Measurements from ENCODE around the gene ASIC1.

ASIC1 gene

GRCh38 chr12:50058743-50059312 is 1.4 kb downstream of the ASIC1 start:
- DNase-seq (ENCODE audit: low spot score), result no peak
- TF ChIP-seq, protein P1, sequence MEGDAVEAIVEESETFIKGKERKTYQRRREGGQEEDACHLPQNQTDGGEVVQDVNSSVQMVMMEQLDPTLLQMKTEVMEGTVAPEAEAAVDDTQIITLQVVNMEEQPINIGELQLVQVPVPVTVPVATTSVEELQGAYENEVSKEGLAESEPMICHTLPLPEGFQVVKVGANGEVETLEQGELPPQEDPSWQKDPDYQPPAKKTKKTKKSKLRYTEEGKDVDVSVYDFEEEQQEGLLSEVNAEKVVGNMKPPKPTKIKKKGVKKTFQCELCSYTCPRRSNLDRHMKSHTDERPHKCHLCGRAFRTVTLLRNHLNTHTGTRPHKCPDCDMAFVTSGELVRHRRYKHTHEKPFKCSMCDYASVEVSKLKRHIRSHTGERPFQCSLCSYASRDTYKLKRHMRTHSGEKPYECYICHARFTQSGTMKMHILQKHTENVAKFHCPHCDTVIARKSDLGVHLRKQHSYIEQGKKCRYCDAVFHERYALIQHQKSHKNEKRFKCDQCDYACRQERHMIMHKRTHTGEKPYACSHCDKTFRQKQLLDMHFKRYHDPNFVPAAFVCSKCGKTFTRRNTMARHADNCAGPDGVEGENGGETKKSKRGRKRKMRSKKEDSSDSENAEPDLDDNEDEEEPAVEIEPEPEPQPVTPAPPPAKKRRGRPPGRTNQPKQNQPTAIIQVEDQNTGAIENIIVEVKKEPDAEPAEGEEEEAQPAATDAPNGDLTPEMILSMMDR (IDR thresholded peaks at IDR 0.05; ENCODE audit: borderline replicate concordance, control extremely low read depth, extremely low read depth, insufficient read depth, missing control alignments), result no peak
- in situ Hi-C loops (cut with MboI; ENCODE audit: low sequenced_read_pairs, unreplicated experiment), result loop anchor here (10.0 kb wide), 1 partner anchor 84 kb away; the partner anchor contains the start of gene AQP6

DNA sequence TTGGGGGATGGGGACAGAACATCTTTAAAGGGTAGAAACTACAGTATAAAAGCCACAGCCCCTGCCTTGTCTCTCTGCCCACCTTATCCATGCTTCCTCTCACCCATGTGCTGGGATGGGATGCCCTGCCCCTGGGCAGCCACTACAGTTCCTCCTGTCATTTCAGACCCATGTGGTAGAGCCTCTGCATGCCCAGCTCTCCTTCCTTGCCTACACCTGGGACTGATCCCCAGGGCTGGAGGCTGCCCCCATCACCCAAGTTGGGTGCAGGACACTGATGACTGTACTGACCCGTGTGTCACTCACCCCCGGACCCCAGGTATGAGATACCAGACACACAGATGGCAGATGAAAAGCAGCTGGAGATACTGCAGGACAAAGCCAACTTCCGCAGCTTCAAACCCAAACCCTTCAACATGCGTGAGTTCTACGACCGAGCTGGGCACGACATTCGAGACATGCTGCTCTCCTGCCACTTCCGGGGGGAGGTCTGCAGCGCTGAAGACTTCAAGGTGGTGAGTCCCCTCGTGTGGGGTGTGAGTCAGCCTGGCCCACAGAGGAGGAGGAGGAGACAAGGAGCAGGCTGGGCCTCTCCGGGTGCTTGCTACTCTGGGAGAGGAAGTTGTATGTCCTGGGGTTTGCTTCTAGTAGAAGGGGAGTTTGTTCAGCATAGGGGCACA is 2.2 kb downstream of the ASIC1 start:
- TF ChIP-seq, protein P1 (IDR thresholded peaks at IDR 0.05; ENCODE audit: borderline replicate concordance, control extremely low read depth, extremely low read depth, insufficient read depth, missing control alignments), result no peak
- no peak for DNase-seq (ENCODE audit: low spot score)
- in situ Hi-C loops (cut with MboI; ENCODE audit: low sequenced_read_pairs, unreplicated experiment), result loop anchor here (10.0 kb wide), 1 partner anchor 85 kb away; the partner anchor contains the start of gene AQP6

GRCh38 chr12:50060120-50060468 is 2.7 kb downstream of the ASIC1 start:
- DNase-seq (ENCODE audit: low spot score), result no peak
- in situ Hi-C loops (cut with MboI; ENCODE audit: low sequenced_read_pairs, unreplicated experiment), result no loop called here
- TF ChIP-seq, protein P1 (IDR thresholded peaks at IDR 0.05; ENCODE audit: borderline replicate concordance, control extremely low read depth, extremely low read depth, insufficient read depth, missing control alignments), result no peak

DNA sequence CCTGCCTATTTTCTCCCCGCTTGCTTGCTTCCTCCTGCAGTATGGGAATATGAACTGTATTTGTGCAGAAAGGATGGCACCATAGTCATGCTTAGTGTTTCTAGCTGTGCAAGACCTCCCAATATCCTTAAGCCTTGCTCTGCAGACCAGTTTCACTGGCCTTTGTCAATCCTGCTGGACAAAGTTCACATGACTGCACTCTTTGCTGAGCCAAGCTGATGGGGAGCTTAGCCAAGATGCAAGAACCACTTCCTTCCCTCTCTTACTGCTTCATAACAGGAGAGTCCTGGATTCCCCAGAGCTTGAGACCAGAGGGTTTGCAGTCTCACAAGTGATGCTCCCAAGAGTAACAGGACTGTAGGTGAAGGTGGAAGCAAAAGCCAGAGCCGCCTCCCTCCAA is 3.8 kb downstream of the ASIC1 start:
- no peak for DNase-seq (ENCODE audit: low spot score)
- in situ Hi-C loops (cut with MboI; ENCODE audit: low sequenced_read_pairs, unreplicated experiment), result no loop called here
- TF ChIP-seq, protein P1 (IDR thresholded peaks at IDR 0.05; ENCODE audit: borderline replicate concordance, control extremely low read depth, extremely low read depth, insufficient read depth, missing control alignments), result no peak

DNA sequence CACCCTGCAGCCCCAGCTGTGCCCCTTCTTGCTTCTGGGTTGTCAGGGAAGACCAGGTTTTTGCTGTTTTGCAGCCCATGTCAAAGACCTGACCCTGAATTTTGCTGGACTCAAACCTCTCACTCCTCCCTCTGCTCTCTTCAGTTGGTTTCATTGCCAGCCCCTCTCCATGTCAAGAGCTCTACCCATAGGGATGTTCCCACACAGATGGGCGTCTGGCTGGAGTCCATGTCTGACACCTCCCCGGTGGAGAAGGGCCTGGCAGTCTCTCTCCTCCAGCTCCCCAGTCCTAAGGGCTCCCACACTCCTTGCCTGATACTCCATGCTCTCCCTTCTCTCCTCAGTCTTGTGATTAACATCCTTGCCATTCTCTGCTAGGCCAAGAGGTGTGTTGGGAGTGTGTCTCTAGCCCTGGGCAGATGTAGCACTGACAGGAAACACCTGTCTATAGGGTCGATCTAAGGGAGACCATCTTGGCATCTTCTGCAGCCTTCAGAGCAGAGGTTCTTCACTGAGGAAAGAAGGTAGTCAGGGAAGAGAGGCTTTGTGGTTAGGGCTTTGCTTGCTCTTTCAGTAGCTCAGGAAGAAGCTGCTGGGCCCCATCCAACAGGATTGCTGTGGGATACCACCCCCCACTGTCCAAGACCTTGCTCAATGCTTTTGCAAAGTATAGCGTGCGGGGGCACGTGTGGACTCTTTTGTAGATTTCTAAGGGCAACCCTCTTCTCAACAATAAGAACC is 4.7 kb downstream of the ASIC1 start:
- DNase-seq (ENCODE audit: low spot score), result no peak
- TF ChIP-seq, protein P1 (IDR thresholded peaks at IDR 0.05; ENCODE audit: borderline replicate concordance, control extremely low read depth, extremely low read depth, insufficient read depth, missing control alignments), result no peak
- in situ Hi-C loops (cut with MboI; ENCODE audit: low sequenced_read_pairs, unreplicated experiment), result no loop called here

- in situ Hi-C loops (cut with MboI; ENCODE audit: low sequenced_read_pairs, unreplicated experiment), result no loop called here
- TF ChIP-seq, protein P1 (IDR thresholded peaks at IDR 0.05; ENCODE audit: borderline replicate concordance, control extremely low read depth, extremely low read depth, insufficient read depth, missing control alignments), result no peak
- DNase-seq (ENCODE audit: low spot score), result no peak
Measured at GRCh38 chr12:50062728-50063460, 5.5 kb downstream of the ASIC1 start.
